Parathyroid adenoma (tissue), 2 donors: ENCODE results near the gene SUPT3H.
"Not testable (repeated sequence)": the region's sequence is repeated elsewhere in the genome, so short reads cannot be mapped to it uniquely, and the experiment has no call there.

Experiments
- H2AFZ ChIP-seq: fragments of 300-600 bp; sonication (generic); one replicate; pipeline ENCODE4 v1.7.0; 2017; ENCODE audit warnings: antibody characterized with exemption, mild to moderate bottlenecking
- H3K27ac ChIP-seq: fragments of 300-600 bp; sonication (generic); one replicate; pipeline ENCODE4 v1.7.0; 2017
- H3K27me3 ChIP-seq: fragments of 300-600 bp; sonication (generic); one replicate; pipeline ENCODE4 v1.7.0; 2017; ENCODE audit warnings: low read length; ENCODE audit not compliant: control insufficient read depth, insufficient read depth
- H3K36me3 ChIP-seq: fragments of 300-600 bp; sonication (generic); one replicate; pipeline ENCODE4 v1.7.0; 2017; ENCODE audit warnings: low read length; ENCODE audit not compliant: control insufficient read depth, insufficient read depth
- H3K4me1 ChIP-seq: fragments of 300-600 bp; sonication (generic); one replicate; pipeline ENCODE4 v1.7.0; 2017; ENCODE audit warnings: control low read depth
- H3K4me2 ChIP-seq: fragments of 300-600 bp; sonication (generic); one replicate; pipeline ENCODE4 v1.7.0; 2017; ENCODE audit warnings: low read length
- H3K4me3 ChIP-seq: fragments of 300-600 bp; sonication (generic); one replicate; pipeline ENCODE4 v1.7.0; 2017; ENCODE audit warnings: low read depth, low read length
- H3K79me2 ChIP-seq: fragments of 300-600 bp; sonication (generic); one replicate; pipeline ENCODE4 v1.7.0; 2017; ENCODE audit warnings: control low read depth
- H3K9ac ChIP-seq: fragments of 300-600 bp; sonication (generic); one replicate; pipeline ENCODE4 v1.7.0; 2017; ENCODE audit warnings: mild to moderate bottlenecking
- H3K9me3 ChIP-seq: fragments of 300-600 bp; sonication (generic); one replicate; pipeline ENCODE4 v1.7.0; 2017; ENCODE audit warnings: low read length; ENCODE audit not compliant: control insufficient read depth
- TF ChIP-seq, protein P1 (sequence below): fragments of 300-600 bp; sonication (generic); IDR thresholded peaks from one replicate; pipeline ENCODE4 v1.7.0; 2017; ENCODE audit warnings: antibody characterized with exemption, mild to moderate bottlenecking
- donor health status: primary hyperparathyroidism.

SUPT3H gene

DNA sequence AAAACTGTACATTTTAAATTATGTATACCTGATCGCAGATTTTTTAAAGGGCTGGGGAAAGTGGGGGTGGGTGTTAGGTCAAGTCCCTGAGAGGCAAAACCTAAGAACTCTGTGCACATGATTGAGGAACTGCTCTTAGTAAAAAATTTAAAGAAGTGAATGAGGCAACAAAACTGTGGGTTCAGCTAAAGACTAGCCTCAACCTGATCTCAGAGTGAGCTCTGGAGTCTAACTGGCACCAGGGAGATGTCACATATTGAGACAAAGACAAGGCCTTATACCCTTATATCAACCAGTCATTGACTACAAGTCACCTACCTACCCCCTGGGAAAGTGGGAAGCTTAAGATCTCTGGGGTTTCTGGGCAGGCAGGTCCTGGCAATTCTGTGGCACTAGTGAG is 77.0 kb downstream of the SUPT3H start:
- H3K4me3 ChIP-seq, result no peak overlapping the region

GRCh38 chr6:45299096-45299581 is 78.6 kb downstream of the SUPT3H start:
- Histone ChIP-seq H3K4me2 (no peak overlapping the region), H3K36me3 (no peaks in the 10 kb centered on the region), H3K27ac (no peak overlapping the region), H3K4me1 (no peaks in the 10 kb centered on the region), H3K4me3 (no peak overlapping the region), H3K9ac (no peak overlapping the region), H3K9me3 (no peaks in the 10 kb centered on the region), H2AFZ (no peak overlapping the region), H3K79me2 (no peaks in the 10 kb centered on the region), H3K27me3 (no peaks in the 10 kb centered on the region)
- TF ChIP-seq, protein P1, sequence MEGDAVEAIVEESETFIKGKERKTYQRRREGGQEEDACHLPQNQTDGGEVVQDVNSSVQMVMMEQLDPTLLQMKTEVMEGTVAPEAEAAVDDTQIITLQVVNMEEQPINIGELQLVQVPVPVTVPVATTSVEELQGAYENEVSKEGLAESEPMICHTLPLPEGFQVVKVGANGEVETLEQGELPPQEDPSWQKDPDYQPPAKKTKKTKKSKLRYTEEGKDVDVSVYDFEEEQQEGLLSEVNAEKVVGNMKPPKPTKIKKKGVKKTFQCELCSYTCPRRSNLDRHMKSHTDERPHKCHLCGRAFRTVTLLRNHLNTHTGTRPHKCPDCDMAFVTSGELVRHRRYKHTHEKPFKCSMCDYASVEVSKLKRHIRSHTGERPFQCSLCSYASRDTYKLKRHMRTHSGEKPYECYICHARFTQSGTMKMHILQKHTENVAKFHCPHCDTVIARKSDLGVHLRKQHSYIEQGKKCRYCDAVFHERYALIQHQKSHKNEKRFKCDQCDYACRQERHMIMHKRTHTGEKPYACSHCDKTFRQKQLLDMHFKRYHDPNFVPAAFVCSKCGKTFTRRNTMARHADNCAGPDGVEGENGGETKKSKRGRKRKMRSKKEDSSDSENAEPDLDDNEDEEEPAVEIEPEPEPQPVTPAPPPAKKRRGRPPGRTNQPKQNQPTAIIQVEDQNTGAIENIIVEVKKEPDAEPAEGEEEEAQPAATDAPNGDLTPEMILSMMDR, result no peak

More for the DNA sequence above, 77.0 kb downstream of the SUPT3H start:
- H3K4me1 ChIP-seq, result no peaks in the 10 kb centered on the region
- no peak overlapping the region for H3K9ac ChIP-seq
- H2AFZ ChIP-seq, result no peak overlapping the region
- no peak overlapping the region for H3K4me2 ChIP-seq
- H3K27ac ChIP-seq, result no peak overlapping the region
- H3K27me3 ChIP-seq, result no peaks in the 10 kb centered on the region
- TF ChIP-seq, protein P1, result no peak
- no peaks in the 10 kb centered on the region for H3K9me3 ChIP-seq
- no peaks in the 10 kb centered on the region for H3K79me2 ChIP-seq
- no peaks in the 10 kb centered on the region for H3K36me3 ChIP-seq

GRCh38 chr6:45297320-45297719 is 80.4 kb downstream of the SUPT3H start:
- Histone ChIP-seq H3K36me3 (no peaks in the 10 kb centered on the region), H3K4me3 (no peak overlapping the region), H3K9me3 (no peaks in the 10 kb centered on the region), H3K9ac (no peak overlapping the region), H3K27ac (no peak overlapping the region), H3K27me3 (no peaks in the 10 kb centered on the region), H2AFZ (no peak overlapping the region), H3K79me2 (no peaks in the 10 kb centered on the region), H3K4me2 (no peak overlapping the region), H3K4me1 (no peaks in the 10 kb centered on the region)
- TF ChIP-seq, protein P1, result no peak

DNA sequence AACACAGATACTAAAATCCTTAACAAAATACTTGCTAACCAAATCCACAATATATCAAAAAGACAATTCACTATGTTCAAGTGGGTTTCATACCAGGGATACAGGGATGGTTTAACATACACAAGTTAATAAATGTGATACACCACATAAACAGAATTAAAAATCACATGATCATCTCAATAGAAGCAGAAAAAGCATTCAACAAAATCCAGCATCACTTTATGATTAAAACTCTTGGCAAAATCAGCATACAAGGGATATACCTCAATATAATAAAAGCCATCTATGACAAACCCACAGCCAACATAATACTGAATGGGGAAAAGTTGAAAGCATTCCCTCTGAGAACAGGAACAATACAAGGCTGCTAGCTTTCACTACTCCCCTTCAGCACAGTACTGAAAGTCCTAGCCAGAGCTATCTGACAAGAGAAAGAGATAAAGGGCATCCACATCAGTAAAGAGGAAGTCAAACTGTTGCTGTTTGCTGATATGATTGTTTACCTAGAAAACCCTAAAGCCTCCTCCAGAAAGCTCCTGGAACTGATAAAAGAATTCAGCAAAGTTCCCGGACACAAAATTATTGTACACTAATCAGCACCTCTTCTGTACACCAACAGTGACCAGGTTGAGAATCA is 83.6 kb downstream of the SUPT3H start:
- H3K4me1 ChIP-seq, H3K9me3 ChIP-seq, H3K27me3 ChIP-seq, H3K4me2 ChIP-seq, H3K79me2 ChIP-seq, H3K36me3 ChIP-seq, H3K4me3 ChIP-seq, H3K27ac ChIP-seq, H3K9ac ChIP-seq, H2AFZ ChIP-seq: not testable (repeated sequence)

DNA sequence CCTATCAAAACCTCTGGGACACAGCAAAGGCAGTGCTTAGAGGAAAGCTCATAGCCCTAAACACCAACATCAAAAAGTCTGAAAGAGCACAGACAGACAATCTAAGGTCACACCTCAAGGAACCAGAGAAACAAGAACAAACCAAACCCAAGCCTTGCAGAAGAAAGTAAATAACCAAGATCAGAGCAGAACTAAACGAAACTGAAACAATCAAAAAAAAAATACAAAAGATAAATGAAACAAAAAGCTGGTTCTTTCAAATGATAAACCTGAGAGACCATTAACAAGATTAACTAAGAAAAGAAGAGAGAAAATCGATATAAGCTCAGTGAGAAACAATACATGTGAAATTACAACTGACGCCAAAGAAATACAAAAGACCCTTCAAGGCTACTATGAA is 84.4 kb downstream of the SUPT3H start:
- TF ChIP-seq, protein P1, result no peak
- Histone ChIP-seq H2AFZ (no peak overlapping the region), H3K79me2 (no peaks in the 10 kb centered on the region), H3K36me3 (no peaks in the 10 kb centered on the region), H3K9me3 (no peaks in the 10 kb centered on the region), H3K4me2 (no peak overlapping the region), H3K4me1 (no peaks in the 10 kb centered on the region), H3K27me3 (no peaks in the 10 kb centered on the region), H3K27ac (no peak overlapping the region), H3K9ac (no peak overlapping the region), H3K4me3 (no peak overlapping the region)
